Measurements from ENCODE around the gene MTMR1.

The MTMR1 gene

GRCh38 chrX:150805736-150806135, 112.5 kb downstream of the MTMR1 start:
- no peak for DNase-seq

GRCh38 chrX:150806827-150807226, 113.6 kb downstream of the MTMR1 start:
- no peak for DNase-seq

GRCh38 chrX:150813922-150814321, 120.7 kb downstream of the MTMR1 start:
- no peak for DNase-seq
